Esophagus muscularis mucosa (tissue), 4 donors: ENCODE data around the gene PAF1.

Experiments used
- CTCF ChIP-seq, 3 experiments: fragments of 200-600 bp in 2 of 3; fragments of 450-650 bp in 1 of 3; sonication (generic) in 2 of 3; IDR thresholded peaks; one replicate each; pipeline ENCODE4 v1.5.1; 2017 to 2019; ENCODE audit warnings: antibody characterized with exemption in 3 of 3, mild to moderate bottlenecking in 2 of 3, moderate library complexity in 1 of 3
- EP300 ChIP-seq: sonication (generic); formaldehyde crosslinking; IDR thresholded peaks from one replicate; pipeline ENCODE4 v1.6.1; 2017; ENCODE audit warnings: antibody characterized with exemption
- POLR2A ChIP-seq: fragments of 450-650 bp; IDR thresholded peaks from one replicate; pipeline ENCODE4 v1.6.1; 2017; ENCODE audit warnings: antibody characterized with exemption, moderate library complexity, mild to moderate bottlenecking, low read depth
- POLR2AphosphoS5 ChIP-seq, 2 donors: sonication (generic); formaldehyde crosslinking; IDR thresholded peaks; one replicate each; pipeline ENCODE4 v1.6.1; 2017; ENCODE audit warnings: antibody characterized with exemption in 2 of 2

GRCh38 chr19:39372047-39372802 lies 18.7 kb downstream of the PAF1 start:
- TF ChIP-seq CTCF (IDR thresholded peaks at IDR 0.05) (no peak), POLR2AphosphoS5 (IDR thresholded peaks at IDR 0.05) (peak; percentile 73 to 80), POLR2A (no peak), EP300 (no peak)
